HG02938 (cell line): ENCODE data around the gene BTBD17.

Source experiments
- ATAC-seq: cut with Tn5 transposase; IDR thresholded peaks from one replicate; pipeline ENCODE4 v1.9.1; 2021; ENCODE audit warnings: mild to moderate bottlenecking, moderate library complexity; ENCODE audit not compliant: unreplicated experiment

BTBD17 gene

GRCh38 chr17:74387365-74388218 is 25.9 kb upstream of the BTBD17 start:
- no peak for ATAC-seq

GRCh38 chr17:74386386-74386785 is 24.7 kb upstream of the BTBD17 start:
- no peak for ATAC-seq

- no peak for ATAC-seq
Measured at GRCh38 chr17:74385201-74385600, 23.5 kb upstream of the BTBD17 start.

GRCh38 chr17:74383141-74383540 is 21.5 kb upstream of the BTBD17 start:
- ATAC-seq = no peak

GRCh38 chr17:74380959-74381808 is 19.5 kb upstream of the BTBD17 start:
- no peak for ATAC-seq

- no peak for ATAC-seq
Measured at GRCh38 chr17:74380086-74380958, 18.7 kb upstream of the BTBD17 start.

- no peak for ATAC-seq
Measured at GRCh38 chr17:74379495-74380085, 17.9 kb upstream of the BTBD17 start.

GRCh38 chr17:74374858-74375257 is 13.2 kb upstream of the BTBD17 start:
- ATAC-seq = no peak

GRCh38 chr17:74373838-74374606 is 12.4 kb upstream of the BTBD17 start:
- no peak for ATAC-seq

- no peak for ATAC-seq
Measured at GRCh38 chr17:74372426-74372825, 10.8 kb upstream of the BTBD17 start.

GRCh38 chr17:74371653-74372147 is 10.0 kb upstream of the BTBD17 start:
- ATAC-seq = no peak

GRCh38 chr17:74369665-74370490 is 8.2 kb upstream of the BTBD17 start:
- ATAC-seq = no peak

GRCh38 chr17:74369221-74369620 is 7.6 kb upstream of the BTBD17 start:
- ATAC-seq = no peak

- ATAC-seq = no peak
Measured at GRCh38 chr17:74368341-74369081, 6.8 kb upstream of the BTBD17 start.

GRCh38 chr17:74367206-74367605 is 5.5 kb upstream of the BTBD17 start, which contains the start of gene GPR142:
Gene GPR142 (plus strand): TSS chr17:74367506. CDS start chr17:74369541, 2,035 bp downstream.
- no peak for ATAC-seq

- no peak for ATAC-seq
Measured at GRCh38 chr17:74362810-74363498, 1.3 kb upstream of the BTBD17 start.

GRCh38 chr17:74362069-74362405 is 369 bp upstream of the BTBD17 start:
- ATAC-seq = no peak

- no peak for ATAC-seq
Measured at GRCh38 chr17:74360899-74361229, 804 bp downstream of the BTBD17 start.
